Colonic mucosa (tissue), 4 donors: ENCODE data around the gene SBSN. TPM values are rescaled to one million over a fixed set of nuclear protein-coding genes. Genes with fewer than 3 reads are reported as not detected.

Experiments
- DNase-seq: peaks from one replicate; pipeline ENCODE4 v3.0.0-alpha.2; 2020
- H3K27ac ChIP-seq: fragments of 200-600 bp; one replicate; pipeline ENCODE4 v1.8.0; 2021
- H3K27me3 ChIP-seq: fragments of 200-600 bp; one replicate; pipeline ENCODE4 v1.8.0; 2021
- H3K36me3 ChIP-seq: fragments of 200-600 bp; one replicate; pipeline ENCODE4 v1.8.0; 2021
- H3K4me1 ChIP-seq: fragments of 200-600 bp; one replicate; pipeline ENCODE4 v1.8.0; 2021; ENCODE audit warnings: mild to moderate bottlenecking
- H3K4me3 ChIP-seq: fragments of 200-600 bp; one replicate; pipeline ENCODE4 v1.8.0; 2021
- H3K9ac ChIP-seq, 2 donors: one replicate each; pipeline ENCODE4 v1.7.0; 2013; ENCODE audit warnings: control low read depth in 2 of 2, low read depth in 2 of 2, low read length in 2 of 2
- H3K9me3 ChIP-seq: fragments of 200-600 bp; one replicate; pipeline ENCODE4 v1.8.0; 2021
- CTCF ChIP-seq: fragments of 200-600 bp; IDR thresholded peaks from one replicate; pipeline ENCODE4 v1.8.0; 2022; ENCODE audit warnings: antibody characterized with exemption, mild to moderate bottlenecking
- intact Hi-C: fragments of 100-400 bp; cut with DNase I; formaldehyde crosslinking; loops from one replicate; pipeline ENCODE4 v1.14.1; 2022
- total RNA-seq, 2 donors: library from RNA; stranded (reverse); fragmentation: NEBNext Ultra II Directional in 1 of 2; extraction: Animal tissue kit (Norgen Biotek cat#: 25700) in 1 of 2; gene quantifications; one replicate each; pipeline ENCODE4 v1.2.1, GENCODE V29; 2021
- donor health status: healthy.
- donor health status: DM: no; HTN: no; CAD: no.
- donor health status: DM: no; HTN: no; CAD: no.

Gene SBSN
- total RNA-seq, 2 donors from 2014 or later, result not detected

DNA sequence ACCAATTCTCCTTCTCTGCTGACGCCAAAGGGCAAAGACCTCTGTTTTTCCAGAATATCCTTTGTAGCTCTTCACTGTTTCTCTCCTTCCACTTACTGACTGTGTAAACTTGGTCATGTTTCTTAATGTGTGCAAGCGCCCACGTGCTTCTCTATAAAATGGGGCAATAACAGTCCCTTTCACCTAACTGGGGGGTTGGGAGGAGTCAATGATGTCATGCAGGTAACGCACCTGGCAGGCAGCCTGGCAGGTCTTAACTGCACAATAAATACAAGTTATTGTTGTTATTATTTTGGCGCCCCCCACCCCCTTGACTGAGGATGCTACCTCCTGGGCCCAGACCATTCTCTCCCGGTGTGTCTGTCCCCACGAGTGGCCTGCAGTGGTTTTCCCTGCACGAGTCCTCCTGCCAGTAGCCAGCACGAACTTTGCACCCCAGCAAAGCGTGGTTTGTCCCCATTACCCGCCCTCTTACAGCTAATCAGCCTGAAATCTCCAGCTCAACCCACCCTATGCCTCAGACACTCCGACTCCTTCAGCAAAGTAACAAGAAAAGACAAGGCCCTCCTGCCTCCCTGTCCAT, 5.3 kb downstream of the SBSN start:
- Histone ChIP-seq H3K36me3 (no peaks in the 10 kb centered on the region), H3K27ac (no peak overlapping the region), H3K4me1 (no peaks in the 10 kb centered on the region), H3K4me3 (no peak overlapping the region), H3K9me3 (no peaks in the 10 kb centered on the region), H3K27me3 (no peaks in the 10 kb centered on the region), H3K9ac (no peak overlapping the region)
- intact Hi-C loops, result no loop called here
- no peak for TF ChIP-seq CTCF
- DNase-seq, result no peak

- DNase-seq, result no peak
- intact Hi-C loops, result no loop called here
- Histone ChIP-seq H3K9ac (no peak overlapping the region), H3K27ac (no peak overlapping the region), H3K36me3 (no peaks in the 10 kb centered on the region), H3K4me1 (no peaks in the 10 kb centered on the region), H3K4me3 (no peak overlapping the region), H3K9me3 (no peaks in the 10 kb centered on the region), H3K27me3 (no peaks in the 10 kb centered on the region)
- no peak for TF ChIP-seq CTCF
Observed at GRCh38 chr19:35521124-35521743, 6.9 kb downstream of the SBSN start.

GRCh38 chr19:35519291-35519690, 8.8 kb downstream of the SBSN start:
- Histone ChIP-seq H3K9ac (no peak overlapping the region), H3K36me3 (no peaks in the 10 kb centered on the region), H3K4me3 (no peak overlapping the region), H3K4me1 (no peaks in the 10 kb centered on the region), H3K27ac (no peak overlapping the region), H3K27me3 (no peaks in the 10 kb centered on the region), H3K9me3 (no peaks in the 10 kb centered on the region)
- TF ChIP-seq CTCF, result no peak
- intact Hi-C loops, result no loop called here
- no peak for DNase-seq

- intact Hi-C loops, result no loop called here
- DNase-seq, result no peak
- H3K36me3 ChIP-seq, result no peaks in the 10 kb centered on the region
- no peak overlapping the region for H3K9ac ChIP-seq
- TF ChIP-seq CTCF, result no peak
- no peaks in the 10 kb centered on the region for H3K27me3 ChIP-seq
- no peaks in the 10 kb centered on the region for H3K9me3 ChIP-seq
- H3K4me1 ChIP-seq, result no peaks in the 10 kb centered on the region
- H3K4me3 ChIP-seq, result no peak overlapping the region
- no peak overlapping the region for H3K27ac ChIP-seq
Observed at GRCh38 chr19:35518313-35518712, 9.8 kb downstream of the SBSN start.

GRCh38 chr19:35517342-35517741, 10.8 kb downstream of the SBSN start:
- Histone ChIP-seq H3K27me3 (no peaks in the 10 kb centered on the region), H3K36me3 (no peaks in the 10 kb centered on the region), H3K4me3 (no peak overlapping the region), H3K9ac (no peak overlapping the region), H3K9me3 (no peaks in the 10 kb centered on the region), H3K27ac (no peak overlapping the region), H3K4me1 (no peaks in the 10 kb centered on the region)
- intact Hi-C loops, result no loop called here
- no peak for DNase-seq
- no peak for TF ChIP-seq CTCF
